Ovary (tissue), 3 donors: ENCODE data around the gene SNRPE.

Source experiments
- EP300 ChIP-seq: sonication (generic); formaldehyde crosslinking; IDR thresholded peaks from one replicate; pipeline ENCODE4 v1.6.1; 2017; ENCODE audit warnings: antibody characterized with exemption
- TF ChIP-seq, protein P1 (sequence below), 3 donors: fragments of 450-650 bp in 2 of 3; fragments of 200-600 bp in 1 of 3; IDR thresholded peaks; one replicate each; pipeline versions ENCODE4 v1.5.1 to v1.8.0; 2016 to 2022; ENCODE audit warnings: antibody characterized with exemption in 3 of 3, mild to moderate bottlenecking in 1 of 3
- donor health status: DM: no; HTN: no; CAD: no.

- no peak for TF ChIP-seq EP300
- TF ChIP-seq, protein P1, sequence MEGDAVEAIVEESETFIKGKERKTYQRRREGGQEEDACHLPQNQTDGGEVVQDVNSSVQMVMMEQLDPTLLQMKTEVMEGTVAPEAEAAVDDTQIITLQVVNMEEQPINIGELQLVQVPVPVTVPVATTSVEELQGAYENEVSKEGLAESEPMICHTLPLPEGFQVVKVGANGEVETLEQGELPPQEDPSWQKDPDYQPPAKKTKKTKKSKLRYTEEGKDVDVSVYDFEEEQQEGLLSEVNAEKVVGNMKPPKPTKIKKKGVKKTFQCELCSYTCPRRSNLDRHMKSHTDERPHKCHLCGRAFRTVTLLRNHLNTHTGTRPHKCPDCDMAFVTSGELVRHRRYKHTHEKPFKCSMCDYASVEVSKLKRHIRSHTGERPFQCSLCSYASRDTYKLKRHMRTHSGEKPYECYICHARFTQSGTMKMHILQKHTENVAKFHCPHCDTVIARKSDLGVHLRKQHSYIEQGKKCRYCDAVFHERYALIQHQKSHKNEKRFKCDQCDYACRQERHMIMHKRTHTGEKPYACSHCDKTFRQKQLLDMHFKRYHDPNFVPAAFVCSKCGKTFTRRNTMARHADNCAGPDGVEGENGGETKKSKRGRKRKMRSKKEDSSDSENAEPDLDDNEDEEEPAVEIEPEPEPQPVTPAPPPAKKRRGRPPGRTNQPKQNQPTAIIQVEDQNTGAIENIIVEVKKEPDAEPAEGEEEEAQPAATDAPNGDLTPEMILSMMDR (IDR thresholded peaks at IDR 0.05) = no peak
These were observed 45.5 kb downstream of the SNRPE start for GRCh38 chr1:203906932-203907331.
